ENCODE data around the gene MSI2.

- TF ChIP-seq POLR2A (IDR thresholded peaks at IDR 0.05) = no peak
- TF ChIP-seq, protein P1, sequence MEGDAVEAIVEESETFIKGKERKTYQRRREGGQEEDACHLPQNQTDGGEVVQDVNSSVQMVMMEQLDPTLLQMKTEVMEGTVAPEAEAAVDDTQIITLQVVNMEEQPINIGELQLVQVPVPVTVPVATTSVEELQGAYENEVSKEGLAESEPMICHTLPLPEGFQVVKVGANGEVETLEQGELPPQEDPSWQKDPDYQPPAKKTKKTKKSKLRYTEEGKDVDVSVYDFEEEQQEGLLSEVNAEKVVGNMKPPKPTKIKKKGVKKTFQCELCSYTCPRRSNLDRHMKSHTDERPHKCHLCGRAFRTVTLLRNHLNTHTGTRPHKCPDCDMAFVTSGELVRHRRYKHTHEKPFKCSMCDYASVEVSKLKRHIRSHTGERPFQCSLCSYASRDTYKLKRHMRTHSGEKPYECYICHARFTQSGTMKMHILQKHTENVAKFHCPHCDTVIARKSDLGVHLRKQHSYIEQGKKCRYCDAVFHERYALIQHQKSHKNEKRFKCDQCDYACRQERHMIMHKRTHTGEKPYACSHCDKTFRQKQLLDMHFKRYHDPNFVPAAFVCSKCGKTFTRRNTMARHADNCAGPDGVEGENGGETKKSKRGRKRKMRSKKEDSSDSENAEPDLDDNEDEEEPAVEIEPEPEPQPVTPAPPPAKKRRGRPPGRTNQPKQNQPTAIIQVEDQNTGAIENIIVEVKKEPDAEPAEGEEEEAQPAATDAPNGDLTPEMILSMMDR (IDR thresholded peaks at IDR 0.05) = peak in 3 of 6 experiments; percentile 4 to 26 (median 16)
Measured at GRCh38 chr17:57499648-57500049, 243.3 kb downstream of the MSI2 start.

Data from thyroid gland (tissue), 4 donors.